ELF-1 (cell line): ENCODE data around the gene STK32C.
A peak's percentile ranks its signal among the peaks of the same experiment; 100 is the strongest.

Experiments
- DNase-seq: peaks from one replicate; pipeline ENCODE4 v3.0.0-alpha.2; 2016; ENCODE audit warnings: low read depth, low spot score

Gene STK32C

GRCh38 chr10:132307823-132308586 lies at the start of gene STK32C:
STK32C (minus strand) TSS chr10:132307950; CDS start chr10:132307833, 117 bp downstream.
- peak; percentile 57 for DNase-seq

GRCh38 chr10:132356621-132357195 lies 49.0 kb upstream of the STK32C start:
- DNase-seq = no peak

GRCh38 chr10:132355754-132356153 lies 48.0 kb upstream of the STK32C start:
- no peak for DNase-seq

GRCh38 chr10:132355297-132355696 lies 47.5 kb upstream of the STK32C start:
- DNase-seq = no peak

- DNase-seq = no peak
Observed at GRCh38 chr10:132354356-132355094, 46.8 kb upstream of the STK32C start.

- DNase-seq = no peak
Observed at GRCh38 chr10:132353456-132354355, 46.0 kb upstream of the STK32C start.

- DNase-seq = peak; percentile 85
Observed at GRCh38 chr10:132352462-132353308, 44.9 kb upstream of the STK32C start.

GRCh38 chr10:132351611-132352010 lies 43.9 kb upstream of the STK32C start:
- DNase-seq = no peak

GRCh38 chr10:132350946-132351345 lies 43.2 kb upstream of the STK32C start:
- DNase-seq = no peak

- no peak for DNase-seq
Observed at GRCh38 chr10:132350391-132350790, 42.6 kb upstream of the STK32C start.

- DNase-seq = no peak
Observed at GRCh38 chr10:132349766-132350165, 42.0 kb upstream of the STK32C start.

- DNase-seq = no peak
Observed at GRCh38 chr10:132347931-132348267, 40.1 kb upstream of the STK32C start.

- DNase-seq = no peak
Observed at GRCh38 chr10:132347211-132347930, 39.6 kb upstream of the STK32C start.

GRCh38 chr10:132346806-132347205 lies 39.1 kb upstream of the STK32C start:
- no peak for DNase-seq

- DNase-seq = no peak
Observed at GRCh38 chr10:132345345-132345744, 37.6 kb upstream of the STK32C start.

GRCh38 chr10:132344386-132344785 lies 36.6 kb upstream of the STK32C start:
- no peak for DNase-seq

GRCh38 chr10:132342553-132342952 lies 34.8 kb upstream of the STK32C start:
- no peak for DNase-seq

GRCh38 chr10:132341781-132342180 lies 34.0 kb upstream of the STK32C start:
- no peak for DNase-seq

GRCh38 chr10:132341017-132341416 lies 33.3 kb upstream of the STK32C start:
- no peak for DNase-seq

GRCh38 chr10:132339276-132339675 lies 31.5 kb upstream of the STK32C start:
- no peak for DNase-seq
